GM21786 (cell line): ENCODE data around the gene FEZF1.

Source experiments
- ATAC-seq: cut with Tn5 transposase; IDR thresholded peaks from one replicate; pipeline ENCODE4 v1.9.1; 2021; ENCODE audit not compliant: unreplicated experiment

Gene FEZF1

DNA sequence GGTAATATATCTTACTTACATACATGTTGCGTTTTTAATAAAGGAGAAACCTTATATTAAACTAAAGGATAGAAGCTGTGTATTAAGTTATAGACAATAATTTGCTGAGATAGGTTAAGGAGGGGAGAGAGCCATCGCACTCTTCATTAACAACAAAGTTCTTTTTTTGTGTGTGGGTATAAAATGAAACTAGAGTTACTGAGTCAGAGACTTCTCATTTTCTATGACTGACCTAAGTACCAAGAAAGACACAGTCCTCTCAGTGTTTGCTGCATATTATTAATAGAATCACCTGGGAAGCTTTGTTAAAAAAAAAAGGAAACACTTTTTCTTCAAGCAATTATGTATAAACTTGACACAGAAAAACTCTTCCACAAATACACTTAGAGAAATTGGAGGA lies 31.4 kb downstream of the FEZF1 start:
- peak; percentile 43 for ATAC-seq

DNA sequence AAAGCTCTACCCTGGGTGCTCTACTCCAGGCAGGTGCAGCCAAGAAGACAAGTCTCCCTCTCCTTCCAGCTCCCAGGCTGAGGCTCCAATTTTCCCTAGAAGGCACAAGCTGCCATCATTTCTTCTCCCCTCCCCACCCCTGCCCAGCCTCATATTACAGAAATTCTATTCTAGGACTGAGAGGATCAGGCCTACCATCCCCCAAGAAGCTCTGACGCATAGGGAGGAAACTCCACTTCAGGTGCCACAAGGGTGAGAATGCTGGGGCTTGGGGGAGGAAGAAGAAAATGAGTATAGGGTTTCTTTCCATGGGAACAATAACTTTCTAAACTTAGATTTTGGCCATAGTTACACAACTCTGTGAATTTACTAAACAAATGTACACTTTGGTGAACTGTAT lies 35.3 kb downstream of the FEZF1 start:
- ATAC-seq, result no peak

DNA sequence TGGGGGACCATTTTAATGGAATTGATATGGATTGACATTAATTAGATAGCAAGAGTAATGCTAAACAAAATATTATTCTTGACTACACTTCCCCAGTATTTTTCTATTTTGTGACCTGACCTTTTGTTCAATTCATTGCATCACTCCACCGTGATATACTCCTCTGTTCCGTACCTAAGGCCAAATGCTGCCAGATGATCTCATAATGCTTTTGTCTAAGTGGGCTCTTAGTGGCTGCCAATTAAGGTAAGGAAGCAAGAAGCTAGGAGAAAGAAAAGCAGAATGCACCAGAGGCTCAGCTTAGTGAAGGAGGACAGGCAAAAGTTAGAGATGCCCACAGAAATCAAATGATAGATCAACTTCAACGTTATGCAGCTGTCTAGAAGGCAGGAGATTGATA lies 36.4 kb downstream of the FEZF1 start:
- no peak for ATAC-seq

DNA sequence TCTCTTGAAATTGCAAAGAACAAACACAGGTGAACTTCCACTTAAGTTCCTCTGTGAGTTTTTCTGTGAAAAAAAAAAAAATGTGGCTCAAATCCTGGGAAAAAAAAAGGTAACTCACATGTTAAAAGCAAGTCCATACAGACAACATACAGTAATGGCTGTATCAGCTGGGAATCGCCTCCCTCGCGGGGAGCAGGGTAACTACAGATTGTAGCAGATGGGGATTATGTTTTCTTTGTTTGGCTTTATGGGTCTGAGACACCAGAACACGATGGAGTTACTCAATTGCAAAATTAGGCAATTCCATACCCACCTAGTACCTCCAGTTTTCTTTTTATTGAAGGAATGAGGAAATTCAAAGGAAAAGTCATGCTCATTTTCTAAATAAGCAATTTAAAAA lies 42.3 kb downstream of the FEZF1 start:
- no peak for ATAC-seq

DNA sequence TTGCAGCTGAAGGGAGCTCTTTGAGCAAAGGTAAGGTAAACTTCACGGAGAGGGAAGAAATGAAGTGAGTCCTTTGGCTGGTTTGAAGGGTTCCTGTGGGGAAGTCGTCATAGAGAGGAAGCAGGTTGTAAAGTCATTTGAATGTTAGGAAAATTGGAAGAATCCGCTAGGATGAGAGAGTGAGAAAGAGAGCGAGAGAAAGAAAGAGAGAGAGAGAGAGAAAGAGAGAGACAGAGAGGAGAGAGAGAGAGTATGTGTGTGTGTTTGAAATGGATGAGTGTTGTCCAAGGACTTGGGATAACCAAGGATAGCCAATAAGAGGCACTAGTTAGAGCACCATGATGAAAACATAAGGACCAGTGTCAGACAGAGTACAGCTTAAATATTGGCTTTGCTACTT lies 43.1 kb downstream of the FEZF1 start:
- no peak for ATAC-seq

DNA sequence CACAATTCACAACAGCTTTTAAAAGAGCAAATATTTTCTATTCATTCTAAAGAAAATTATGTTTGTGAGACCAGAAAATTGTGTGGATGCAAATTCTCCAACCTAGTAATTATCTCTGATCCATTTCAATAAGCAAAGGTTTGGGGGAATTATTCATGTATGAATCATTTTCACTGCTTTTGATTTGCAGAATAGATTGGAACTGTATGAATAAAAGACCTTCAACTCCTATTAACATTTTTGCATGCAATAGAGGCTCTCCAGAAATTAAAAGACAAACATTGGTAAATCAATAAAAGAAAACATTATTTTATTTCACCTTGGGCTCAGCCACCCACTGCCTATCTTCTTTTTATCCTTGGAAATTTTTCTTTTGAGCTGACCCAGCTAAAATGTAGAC lies 43.5 kb downstream of the FEZF1 start:
- no peak for ATAC-seq

DNA sequence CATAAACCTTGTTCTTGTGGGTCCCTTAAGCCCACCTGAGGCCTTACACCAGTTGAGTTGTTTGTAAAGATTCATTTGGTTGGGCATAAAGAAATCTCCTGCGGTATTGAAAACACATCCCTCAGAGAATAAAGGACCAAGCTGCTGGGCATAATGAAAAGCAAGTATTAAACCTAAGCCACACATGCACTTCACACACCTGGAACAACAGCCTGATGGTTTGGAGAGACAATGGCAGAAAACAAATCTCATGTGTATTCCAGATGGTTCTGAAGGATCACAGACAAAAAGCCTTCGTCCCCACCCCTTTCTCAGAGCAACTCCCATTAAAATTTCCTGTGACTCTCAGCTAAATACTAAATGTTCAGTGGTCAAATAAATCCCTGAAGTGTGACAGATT lies 44.2 kb downstream of the FEZF1 start:
- no peak for ATAC-seq

DNA sequence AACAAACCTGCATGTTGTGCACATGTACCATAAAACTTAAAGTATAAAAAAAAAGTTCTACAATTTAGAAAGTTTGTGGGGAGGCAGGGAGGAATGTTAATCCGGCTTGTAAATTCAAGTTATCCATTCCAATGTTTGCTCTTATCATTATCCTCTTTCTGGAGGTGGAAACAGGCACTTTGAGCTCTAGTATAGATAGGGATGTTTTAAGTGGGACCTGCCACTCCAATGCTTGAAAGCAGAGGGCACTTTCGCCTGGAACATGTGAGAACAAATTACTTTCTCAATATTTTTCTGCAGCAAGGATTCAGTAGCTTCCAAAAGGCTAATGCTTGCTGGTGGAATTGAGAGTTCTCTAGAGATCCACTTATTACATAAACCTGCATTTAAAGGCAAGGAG lies 45.6 kb downstream of the FEZF1 start:
- ATAC-seq, result no peak

DNA sequence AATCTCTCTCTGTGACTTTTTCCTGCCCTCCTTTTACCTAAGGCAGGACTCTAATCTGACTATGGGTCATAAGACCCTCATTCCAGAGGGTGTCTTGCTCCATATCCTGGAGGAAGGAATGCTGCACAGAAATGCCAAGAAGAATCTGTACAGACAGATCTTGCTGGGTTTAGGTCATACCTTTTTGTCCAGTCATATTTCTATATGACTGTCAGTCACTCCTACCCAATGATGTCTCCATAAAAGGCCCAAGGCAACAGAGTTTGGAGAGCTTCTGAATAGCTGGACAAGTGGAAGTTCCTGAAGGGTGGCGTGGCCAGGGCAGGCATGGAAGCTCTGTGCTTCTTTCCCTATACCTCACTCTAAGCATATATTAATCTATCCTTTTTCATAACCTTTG lies 47.5 kb downstream of the FEZF1 start:
- ATAC-seq, result no peak

DNA sequence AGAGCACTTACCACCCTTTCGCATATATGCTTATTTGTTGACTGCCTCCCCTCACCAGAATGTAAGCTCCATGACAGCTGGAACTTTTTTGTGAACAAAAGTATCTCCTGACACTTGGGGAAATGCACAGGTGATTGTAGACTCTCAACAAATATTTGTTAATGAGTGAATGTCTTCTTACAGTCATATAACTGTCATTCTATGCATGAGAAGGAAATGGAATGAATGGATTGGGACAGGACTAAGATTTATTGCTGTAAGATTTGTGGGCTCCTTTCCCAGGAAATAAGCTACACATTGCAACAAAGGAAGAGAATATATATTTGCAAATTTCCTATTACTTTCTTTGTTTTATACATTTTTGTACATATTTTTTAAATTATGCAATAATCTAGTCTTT lies 48.5 kb downstream of the FEZF1 start:
- ATAC-seq, result no peak

DNA sequence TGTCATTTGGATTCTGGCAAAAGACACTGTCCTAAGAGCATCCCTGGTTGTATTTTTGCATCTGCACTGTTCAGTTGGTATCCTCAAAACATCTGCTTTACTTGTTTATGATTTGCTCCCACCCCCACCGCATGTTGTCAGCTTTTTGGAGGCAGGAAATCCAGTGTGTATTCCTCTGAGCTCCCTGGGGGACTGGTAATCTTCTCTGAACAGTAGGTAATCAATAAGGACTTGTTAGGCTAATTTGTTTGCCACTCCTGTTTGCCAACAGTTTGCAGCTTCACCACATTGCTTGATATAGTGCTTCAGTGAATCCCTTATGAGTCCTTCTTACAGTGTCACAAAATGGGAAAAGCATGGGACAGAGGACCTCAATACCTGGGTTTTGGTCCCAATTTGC lies 49.1 kb downstream of the FEZF1 start:
- no peak for ATAC-seq
